ENCODE results near the gene SYT17. TPM values are rescaled to one million over a fixed set of nuclear protein-coding genes. Genes with fewer than 3 reads are reported as not detected.
A peak's percentile ranks its signal among the peaks of the same experiment; 100 is the strongest.

The SYT17 gene
- total RNA-seq, 2 experiments from 2014 or later = not detected

GRCh38 chr16:19170043-19170655 is 2.1 kb downstream of the SYT17 start:
- DNase-seq = no peak
- Mint-ChIP-seq H3K27me3 (peaks cover 19% of the 10 kb centered on the region), H3K4me1 (peaks cover 2% of the 10 kb centered on the region), H3K9me3 (no peaks in the 10 kb centered on the region), H3K27ac (no peak overlapping the region), H3K36me3 (ENCODE audit: low read depth) (no peaks in the 10 kb centered on the region), H3K4me3 (no peak overlapping the region)
- ChIA-PET CTCF (no interaction called here), POLR2A (no interaction called here)

GRCh38 chr16:19172098-19172780 is 4.2 kb downstream of the SYT17 start:
- no peak overlapping the region for H3K27ac Mint-ChIP-seq
- ChIA-PET CTCF (interaction anchor here (0.6 to 0.8 kb wide), 2 partner anchors 32 to 286 kb away, joined by 3 read pairs; no protein-coding TSS in a partner anchor), POLR2A (no interaction called here)
- H3K36me3 Mint-ChIP-seq (ENCODE audit: low read depth) = no peaks in the 10 kb centered on the region
- peaks cover 19% of the 10 kb centered on the region for H3K27me3 Mint-ChIP-seq
- no peaks in the 10 kb centered on the region for H3K9me3 Mint-ChIP-seq
- DNase-seq = no peak
- peaks cover 2% of the 10 kb centered on the region for H3K4me1 Mint-ChIP-seq
- H3K4me3 Mint-ChIP-seq = no peak overlapping the region

GRCh38 chr16:19173059-19173458 is 5.0 kb downstream of the SYT17 start:
- no peaks in the 10 kb centered on the region for H3K36me3 Mint-ChIP-seq (ENCODE audit: low read depth)
- no peak for DNase-seq
- peaks cover 19% of the 10 kb centered on the region for H3K27me3 Mint-ChIP-seq
- ChIA-PET CTCF (no interaction called here), POLR2A (no interaction called here)
- no peak overlapping the region for H3K27ac Mint-ChIP-seq
- no peaks in the 10 kb centered on the region for H3K9me3 Mint-ChIP-seq
- H3K4me3 Mint-ChIP-seq = no peak overlapping the region
- H3K4me1 Mint-ChIP-seq = peaks cover 2% of the 10 kb centered on the region

GRCh38 chr16:19173649-19174383 is 5.8 kb downstream of the SYT17 start:
- Mint-ChIP-seq H3K9me3 (no peaks in the 10 kb centered on the region), H3K36me3 (ENCODE audit: low read depth) (no peaks in the 10 kb centered on the region), H3K27me3 (peaks cover 19% of the 10 kb centered on the region), H3K4me1 (peaks cover 2% of the 10 kb centered on the region), H3K4me3 (no peak overlapping the region), H3K27ac (no peak overlapping the region)
- no peak for DNase-seq
- CTCF ChIA-PET = no interaction called here
- POLR2A ChIA-PET = no interaction called here

GRCh38 chr16:19174478-19174877 is 6.4 kb downstream of the SYT17 start:
- peaks cover 17% of the 10 kb centered on the region for H3K27me3 Mint-ChIP-seq
- H3K4me1 Mint-ChIP-seq = peaks cover 1% of the 10 kb centered on the region
- no peaks in the 10 kb centered on the region for H3K36me3 Mint-ChIP-seq (ENCODE audit: low read depth)
- H3K9me3 Mint-ChIP-seq = no peaks in the 10 kb centered on the region
- no peak for DNase-seq
- H3K27ac Mint-ChIP-seq = no peak overlapping the region
- CTCF ChIA-PET = no interaction called here
- POLR2A ChIA-PET = no interaction called here
- no peak overlapping the region for H3K4me3 Mint-ChIP-seq

GRCh38 chr16:19175492-19176262 is 7.6 kb downstream of the SYT17 start:
- Mint-ChIP-seq H3K9me3 (no peaks in the 10 kb centered on the region), H3K27me3 (peaks cover 10% of the 10 kb centered on the region), H3K36me3 (ENCODE audit: low read depth) (no peaks in the 10 kb centered on the region), H3K4me3 (no peak overlapping the region), H3K4me1 (no peaks in the 10 kb centered on the region), H3K27ac (no peak overlapping the region)
- no peak for DNase-seq
- ChIA-PET POLR2A (no interaction called here), CTCF (interaction anchor here (0.6 to 7.8 kb wide), 2 partner anchors 51 to 90 kb away, joined by 3 to 89 read pairs; no protein-coding TSS in a partner anchor)

GRCh38 chr16:19177111-19177739 is 9.2 kb downstream of the SYT17 start:
- CTCF ChIA-PET = interaction anchor here (1.1 to 7.8 kb wide), 4 partner anchors 8 to 197 kb away, joined by 3 to 89 read pairs (median 3); no protein-coding TSS in a partner anchor
- H3K27ac Mint-ChIP-seq = no peak overlapping the region

GRCh38 chr16:19179546-19180490 is 11.8 kb downstream of the SYT17 start:
- POLR2A ChIA-PET = no interaction called here

More at GRCh38 chr16:19177111-19177739, 9.2 kb downstream of the SYT17 start:
- Mint-ChIP-seq H3K27me3 (peaks cover 6% of the 10 kb centered on the region), H3K4me1 (no peaks in the 10 kb centered on the region), H3K36me3 (ENCODE audit: low read depth) (no peaks in the 10 kb centered on the region), H3K4me3 (no peak overlapping the region), H3K9me3 (no peaks in the 10 kb centered on the region)
- POLR2A ChIA-PET = no interaction called here
- DNase-seq = no peak

GRCh38 chr16:19180741-19181140 is 12.7 kb downstream of the SYT17 start:
- H3K9me3 Mint-ChIP-seq = no peaks in the 10 kb centered on the region
- DNase-seq = no peak
- no peaks in the 10 kb centered on the region for H3K36me3 Mint-ChIP-seq (ENCODE audit: low read depth)
- H3K27ac Mint-ChIP-seq = no peak overlapping the region
- peaks cover 4% of the 10 kb centered on the region for H3K27me3 Mint-ChIP-seq
- H3K4me3 Mint-ChIP-seq = no peak overlapping the region
- ChIA-PET CTCF (interaction anchor here (0.8 to 7.8 kb wide), 2 partner anchors 95 to 99 kb away, joined by 3 to 89 read pairs; no protein-coding TSS in a partner anchor), POLR2A (no interaction called here)
- no peaks in the 10 kb centered on the region for H3K4me1 Mint-ChIP-seq

More at GRCh38 chr16:19179546-19180490, 11.8 kb downstream of the SYT17 start:
- peak; percentile 58 for DNase-seq
- H3K27me3 Mint-ChIP-seq = peaks cover 4% of the 10 kb centered on the region
- no peak overlapping the region for H3K27ac Mint-ChIP-seq
- no peaks in the 10 kb centered on the region for H3K9me3 Mint-ChIP-seq
- no peak overlapping the region for H3K4me3 Mint-ChIP-seq
- H3K4me1 Mint-ChIP-seq = no peaks in the 10 kb centered on the region
- CTCF ChIA-PET = interaction anchor here (0.6 to 7.8 kb wide), 12 partner anchors 14 to 323 kb away, joined by 3 to 89 read pairs (median 4); no protein-coding TSS in a partner anchor
- no peaks in the 10 kb centered on the region for H3K36me3 Mint-ChIP-seq (ENCODE audit: low read depth)

GRCh38 chr16:19182481-19182880 is 14.4 kb downstream of the SYT17 start:
- no peak overlapping the region for H3K4me3 Mint-ChIP-seq
- no peak overlapping the region for H3K27ac Mint-ChIP-seq
- H3K4me1 Mint-ChIP-seq = no peaks in the 10 kb centered on the region
- no peaks in the 10 kb centered on the region for H3K9me3 Mint-ChIP-seq
- H3K27me3 Mint-ChIP-seq = peaks cover 4% of the 10 kb centered on the region
- no peaks in the 10 kb centered on the region for H3K36me3 Mint-ChIP-seq (ENCODE audit: low read depth)
- CTCF ChIA-PET = interaction anchor here (7.8 kb wide), 1 partner anchor 97 kb away, joined by 89 read pairs; no protein-coding TSS in a partner anchor
- POLR2A ChIA-PET = no interaction called here
- DNase-seq = no peak

- CTCF ChIA-PET = interaction anchor here (7.8 kb wide), 1 partner anchor 98 kb away, joined by 89 read pairs; no protein-coding TSS in a partner anchor
Measured at GRCh38 chr16:19183187-19183586, 15.1 kb downstream of the SYT17 start.

More at GRCh38 chr16:19183187-19183586, 15.1 kb downstream of the SYT17 start:
- Mint-ChIP-seq H3K27me3 (peaks cover 4% of the 10 kb centered on the region), H3K9me3 (no peaks in the 10 kb centered on the region), H3K4me1 (no peaks in the 10 kb centered on the region), H3K4me3 (no peak overlapping the region), H3K36me3 (ENCODE audit: low read depth) (no peaks in the 10 kb centered on the region), H3K27ac (no peak overlapping the region)
- POLR2A ChIA-PET = no interaction called here
- no peak for DNase-seq

All from activated CD4-positive, alpha-beta memory T cell treated with anti-CD3 and anti-CD28 coated beads, Interleukin-2, amount 10 ng/mL, durations not matched to agents 7 days and 5 days (primary cell).